Gastrocnemius medialis (tissue), 4 donors: ENCODE measurements around the gene SCARB1.

ENCODE experiments used
- POLR2A ChIP-seq, 2 donors: fragments of 450-650 bp; IDR thresholded peaks; one replicate each; pipeline ENCODE4 v1.6.1; 2017; ENCODE audit warnings: antibody characterized with exemption in 2 of 2, mild to moderate bottlenecking in 2 of 2, moderate library complexity in 2 of 2
- TF ChIP-seq, protein P1 (sequence below), 5 experiments: fragments of 450-650 bp in 3 of 5; fragments of 200-600 bp in 2 of 5; sonication (generic) in 2 of 5; IDR thresholded peaks in 4 of 5; conservative IDR thresholded peaks in 1 of 5; 1 replicate in 4 of 5; 2 replicates in 1 of 5; pipeline ENCODE4 v1.5.1; 2016 to 2019; ENCODE audit warnings: antibody characterized with exemption in 5 of 5, mild to moderate bottlenecking in 3 of 5, moderate library complexity in 3 of 5

GRCh38 chr12:124746649-124747425 is 116.8 kb downstream of the SCARB1 start:
- TF ChIP-seq, protein P1, sequence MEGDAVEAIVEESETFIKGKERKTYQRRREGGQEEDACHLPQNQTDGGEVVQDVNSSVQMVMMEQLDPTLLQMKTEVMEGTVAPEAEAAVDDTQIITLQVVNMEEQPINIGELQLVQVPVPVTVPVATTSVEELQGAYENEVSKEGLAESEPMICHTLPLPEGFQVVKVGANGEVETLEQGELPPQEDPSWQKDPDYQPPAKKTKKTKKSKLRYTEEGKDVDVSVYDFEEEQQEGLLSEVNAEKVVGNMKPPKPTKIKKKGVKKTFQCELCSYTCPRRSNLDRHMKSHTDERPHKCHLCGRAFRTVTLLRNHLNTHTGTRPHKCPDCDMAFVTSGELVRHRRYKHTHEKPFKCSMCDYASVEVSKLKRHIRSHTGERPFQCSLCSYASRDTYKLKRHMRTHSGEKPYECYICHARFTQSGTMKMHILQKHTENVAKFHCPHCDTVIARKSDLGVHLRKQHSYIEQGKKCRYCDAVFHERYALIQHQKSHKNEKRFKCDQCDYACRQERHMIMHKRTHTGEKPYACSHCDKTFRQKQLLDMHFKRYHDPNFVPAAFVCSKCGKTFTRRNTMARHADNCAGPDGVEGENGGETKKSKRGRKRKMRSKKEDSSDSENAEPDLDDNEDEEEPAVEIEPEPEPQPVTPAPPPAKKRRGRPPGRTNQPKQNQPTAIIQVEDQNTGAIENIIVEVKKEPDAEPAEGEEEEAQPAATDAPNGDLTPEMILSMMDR (IDR thresholded peaks at IDR 0.05 in 4 of 5, conservative IDR thresholded peaks at IDR 0.05 in 1 of 5): no peak
- TF ChIP-seq POLR2A (IDR thresholded peaks at IDR 0.05): no peak
